Umbilical cord (tissue), 2 donors: Measurements from ENCODE around the gene RGMA. TPM values are rescaled to one million over a fixed set of nuclear protein-coding genes. Genes with fewer than 3 reads are reported as not detected.
A peak's percentile ranks its signal among the peaks of the same experiment; 100 is the strongest.

ENCODE experiments used
- DNase-seq: peaks from one replicate; pipeline ENCODE4 v3.0.0-alpha.2; 2015; ENCODE audit warnings: low spot score
- total RNA-seq: library from RNA; depleted of rRNA; stranded (reverse); fragments of >200 nt; gene quantifications from one replicate; pipeline ENCODE4 v1.2.3, GENCODE V29; 2014; ENCODE audit warnings: low replicate concordance; ENCODE audit not compliant: insufficient read depth

The RGMA gene
- total RNA-seq, 1 donor from 2014 or later: 0.48 TPM

DNA sequence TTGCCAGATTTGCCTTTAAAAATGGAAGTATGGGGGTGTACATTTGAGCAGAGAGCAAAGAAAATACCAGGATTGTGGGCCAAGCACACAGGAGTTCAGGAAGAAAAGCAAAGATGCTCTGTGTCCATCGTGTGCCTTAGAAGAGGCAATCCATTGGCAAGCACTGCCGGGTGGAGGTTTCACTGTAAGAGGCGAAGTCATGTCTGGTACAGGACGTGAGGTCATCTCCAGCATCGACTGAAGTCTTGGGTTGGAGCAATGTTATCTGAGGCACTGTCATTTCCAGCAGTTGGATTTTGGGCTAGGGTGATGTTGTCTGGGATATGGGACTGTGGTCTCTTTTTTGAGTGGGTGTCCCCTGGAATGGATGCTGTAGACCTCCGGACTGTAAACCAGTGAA is 4.8 kb upstream of the RGMA start:
- DNase-seq: no peak

DNA sequence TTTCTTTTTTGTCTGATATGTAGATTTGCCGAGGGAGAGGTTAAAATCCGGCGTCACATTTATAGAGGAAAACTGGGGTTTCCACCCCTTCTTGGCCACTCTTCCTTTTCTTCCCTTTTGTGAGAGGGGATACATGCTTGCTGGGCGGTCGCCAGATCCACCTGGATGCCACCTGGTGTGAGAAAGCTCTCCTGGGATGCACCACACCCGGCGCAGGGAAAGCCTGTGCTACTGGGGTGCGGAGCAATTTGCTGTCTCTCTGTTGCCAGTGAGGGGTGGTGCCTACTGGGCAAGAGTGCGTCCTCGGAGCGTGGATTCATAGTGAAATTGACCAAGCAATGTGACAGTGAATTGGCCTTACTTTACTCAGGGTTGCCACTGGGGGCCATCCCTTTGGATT is 2.5 kb upstream of the RGMA start:
- no peak for DNase-seq

DNA sequence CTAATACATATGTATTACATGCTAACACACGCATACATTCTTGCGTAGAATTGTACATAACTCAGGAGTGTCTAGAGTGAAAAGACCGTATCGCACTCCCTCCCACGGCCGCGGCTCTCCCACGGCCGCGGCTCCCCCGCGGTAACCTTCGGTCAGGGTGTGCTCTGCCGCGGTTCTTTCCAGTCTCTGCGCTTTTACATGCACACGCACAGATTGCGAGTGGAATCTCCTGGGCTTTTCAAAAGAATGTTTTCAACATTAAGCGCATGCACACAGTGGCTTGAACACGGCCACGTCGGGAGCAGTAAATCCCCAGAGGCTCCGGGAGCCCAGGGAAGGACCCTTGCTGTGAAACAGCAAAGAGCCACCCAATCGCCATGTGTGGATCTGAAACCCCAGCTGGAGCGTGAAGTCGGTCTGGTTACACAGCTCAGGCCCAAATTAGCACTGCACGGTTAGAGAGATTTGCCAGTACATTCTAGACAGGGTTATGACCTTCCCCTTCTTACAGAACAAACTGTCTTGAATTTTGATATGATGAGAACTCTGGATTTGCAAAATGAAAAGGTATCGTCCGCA is 805 bp upstream of the RGMA start:
- DNase-seq: no peak

DNA sequence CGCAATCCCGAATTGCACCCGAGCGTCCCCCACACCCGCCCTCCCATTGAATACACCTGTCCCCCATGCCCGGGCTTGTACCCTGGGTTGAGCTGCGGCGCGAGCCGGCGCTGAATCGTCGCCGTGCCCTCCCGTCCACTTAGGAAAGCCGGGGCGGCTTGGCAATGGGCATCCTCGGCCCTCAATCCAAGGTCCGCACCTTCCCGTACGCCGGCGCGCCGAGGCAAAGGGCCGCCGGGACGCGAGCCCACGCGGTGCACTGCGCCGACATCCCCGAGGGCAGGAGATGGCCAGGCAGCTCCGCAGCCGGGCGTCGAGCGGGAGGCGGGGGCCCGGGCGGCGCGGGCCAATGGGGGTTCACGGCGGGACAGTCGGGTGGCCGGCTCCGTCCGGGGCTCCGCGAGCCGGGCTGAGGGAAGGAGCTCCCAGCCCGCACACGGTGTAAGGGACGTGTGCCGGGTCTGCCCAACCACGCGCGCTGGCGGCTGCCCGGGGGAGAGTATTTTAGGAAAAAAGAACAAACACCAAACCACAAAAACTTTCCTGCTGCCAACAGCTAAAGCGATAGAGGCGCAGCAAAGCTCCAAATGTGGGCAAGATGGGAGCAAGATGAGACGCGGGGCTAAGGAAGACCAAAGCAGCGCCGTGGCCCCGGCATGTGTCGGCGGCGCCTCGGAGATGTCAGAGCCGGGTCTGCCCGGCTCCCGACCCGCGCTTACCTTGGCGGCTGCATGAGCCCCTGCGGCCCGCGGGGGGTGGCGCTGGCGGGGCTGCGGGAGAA is 621 bp downstream of the RGMA start:
- peak; percentile 20 for DNase-seq

DNA sequence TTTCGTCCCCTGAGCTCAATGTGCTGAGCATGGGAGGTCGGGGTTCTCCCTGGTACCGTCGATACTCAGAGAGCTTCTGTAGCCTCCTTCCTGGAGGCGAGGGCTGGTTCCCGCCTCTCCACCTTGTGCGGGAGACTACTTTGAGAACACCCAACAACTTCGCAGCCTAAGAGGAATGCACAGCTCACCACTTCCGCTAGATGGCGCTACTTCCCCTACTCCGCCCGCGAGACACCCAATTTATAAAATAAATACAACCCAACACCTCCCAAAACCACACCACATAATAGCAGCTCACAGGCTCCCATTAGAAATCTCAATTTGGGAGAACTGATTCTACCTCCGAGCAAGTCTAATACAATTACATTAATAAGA is 1.2 kb downstream of the RGMA start:
- DNase-seq: peak; percentile 71

DNA sequence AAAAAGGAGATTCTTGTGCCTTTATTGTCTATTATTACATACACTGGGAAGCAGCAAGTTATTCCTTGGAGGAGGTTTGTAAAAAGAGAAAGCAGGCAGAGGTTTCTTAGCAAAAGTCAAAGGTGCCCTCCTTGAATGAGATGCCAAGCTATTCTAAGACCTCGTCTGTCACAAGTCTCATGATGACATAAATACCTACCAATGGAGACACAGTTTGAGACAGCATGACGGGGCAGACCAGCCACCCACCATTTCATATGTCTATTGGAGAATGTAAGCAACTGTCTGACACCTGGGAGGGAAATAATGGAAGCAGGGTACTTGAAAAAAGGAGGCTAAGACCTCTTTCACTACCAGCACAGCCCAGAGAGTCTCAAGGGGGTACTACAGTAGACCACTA is 2.2 kb downstream of the RGMA start:
- DNase-seq: no peak

DNA sequence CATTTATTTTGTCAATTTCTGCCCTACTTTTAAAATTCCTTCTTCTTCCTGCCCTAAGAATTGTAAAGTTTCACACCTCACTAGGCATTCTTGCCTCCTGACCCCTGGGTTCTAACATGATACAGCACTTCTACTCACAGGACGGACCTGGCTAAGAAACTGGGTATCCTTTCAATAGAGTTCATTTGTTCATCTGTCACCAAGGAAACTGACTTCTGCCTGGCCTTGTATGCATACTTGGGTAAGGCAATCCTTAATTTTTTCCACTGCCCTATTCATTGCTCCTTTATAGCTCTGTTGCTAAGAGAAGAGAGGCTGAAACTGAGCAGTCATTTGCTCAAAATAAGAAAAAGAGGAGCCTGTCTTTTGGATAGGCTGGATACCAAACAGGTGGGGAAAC is 3.3 kb downstream of the RGMA start:
- DNase-seq: no peak

DNA sequence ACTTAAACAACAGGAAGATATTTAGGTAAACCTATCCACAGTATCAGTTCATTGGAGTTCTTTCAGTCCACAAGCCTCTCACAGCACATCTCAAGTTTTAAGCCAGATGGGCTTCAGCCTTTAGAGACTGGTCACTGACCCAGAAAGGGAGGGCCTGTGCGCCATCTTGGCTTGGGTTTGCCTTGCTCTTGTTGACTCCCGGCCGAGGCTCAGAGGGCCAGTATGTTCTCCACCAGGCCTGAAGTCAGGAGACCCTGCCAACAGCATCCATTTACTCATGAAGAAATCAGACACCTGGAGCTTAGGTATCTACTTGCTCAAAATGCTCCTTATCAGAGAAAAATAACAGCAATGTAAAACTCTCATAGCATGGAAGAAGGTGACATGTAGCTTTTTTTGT is 6.2 kb downstream of the RGMA start:
- DNase-seq: no peak

DNA sequence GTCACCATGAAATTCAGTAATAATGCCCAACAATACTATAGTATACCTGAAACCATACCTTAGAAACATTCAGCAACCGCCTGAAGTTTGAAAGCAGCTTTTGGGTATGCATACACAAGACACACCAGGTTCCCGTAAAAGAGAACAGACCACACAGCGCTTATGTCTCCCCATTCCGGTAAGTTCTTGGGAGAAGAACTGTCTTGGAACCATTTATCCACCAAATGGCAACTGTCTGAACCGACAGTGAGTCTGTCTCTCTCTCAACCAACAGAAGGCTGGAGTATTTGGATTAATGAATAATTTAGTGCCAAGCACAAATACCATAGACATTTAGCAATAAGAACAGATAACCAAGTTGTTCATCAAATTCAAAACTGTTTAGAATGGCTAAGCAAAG is 7.6 kb downstream of the RGMA start:
- no peak for DNase-seq

DNA sequence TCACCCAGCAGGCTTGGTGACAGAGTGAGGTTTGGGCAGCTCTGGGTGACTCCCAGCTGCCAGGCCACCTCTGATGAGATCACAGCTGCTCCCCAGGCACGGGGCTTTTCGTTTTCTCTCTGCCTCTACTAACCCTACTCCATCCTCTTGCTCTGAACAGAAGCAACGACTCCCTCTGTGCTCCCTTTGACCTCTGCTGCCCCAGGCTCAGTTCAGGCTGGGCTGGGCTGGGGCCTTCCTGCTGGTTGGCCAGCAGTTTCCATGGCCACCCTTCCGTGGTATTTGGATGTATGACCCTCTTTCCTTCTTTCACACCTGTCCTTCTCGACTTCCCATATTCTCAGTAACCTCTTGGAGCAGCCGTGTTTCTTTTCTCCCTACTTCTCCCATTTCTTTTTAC is 8.6 kb downstream of the RGMA start:
- DNase-seq: no peak

DNA sequence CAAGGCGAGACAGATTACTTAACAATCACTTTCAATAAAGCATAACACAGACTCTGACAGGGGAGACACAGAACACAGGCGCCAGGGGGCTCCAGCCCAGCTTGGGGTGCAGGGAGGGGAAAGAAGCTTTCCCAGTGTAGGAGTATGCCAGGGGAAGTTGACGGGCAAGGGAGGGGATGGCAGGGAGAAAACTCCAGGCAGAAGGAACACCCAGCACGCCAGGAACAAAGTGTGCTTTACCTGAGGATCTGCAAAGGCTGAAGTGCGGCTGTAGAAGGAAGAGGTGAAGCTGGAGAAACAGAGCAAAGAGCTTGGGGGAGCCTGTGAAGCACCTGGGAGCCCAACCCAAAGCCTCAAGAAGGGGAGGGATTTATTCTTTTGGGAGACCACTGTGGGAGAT is 12.1 kb downstream of the RGMA start:
- DNase-seq: no peak

DNA sequence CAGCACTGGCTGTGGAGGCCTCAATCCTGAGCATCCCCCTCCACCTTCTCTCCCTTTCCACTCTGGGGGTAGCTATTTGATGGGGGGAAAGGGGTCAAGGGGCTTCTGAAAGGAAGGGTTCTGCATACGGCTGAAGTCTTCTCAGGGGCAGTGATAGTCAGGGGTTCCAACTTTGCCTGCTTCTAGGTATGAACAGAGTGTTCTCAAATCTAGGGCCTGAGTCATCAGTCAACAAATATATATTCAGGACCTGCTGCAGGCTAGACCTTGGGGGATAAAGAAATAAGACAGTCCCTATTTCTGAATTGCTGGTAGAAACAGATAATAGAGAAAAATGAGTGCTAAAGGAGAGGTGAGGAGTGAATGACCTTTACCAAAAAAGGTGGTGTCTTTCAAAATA is 12.8 kb downstream of the RGMA start:
- DNase-seq: no peak

DNA sequence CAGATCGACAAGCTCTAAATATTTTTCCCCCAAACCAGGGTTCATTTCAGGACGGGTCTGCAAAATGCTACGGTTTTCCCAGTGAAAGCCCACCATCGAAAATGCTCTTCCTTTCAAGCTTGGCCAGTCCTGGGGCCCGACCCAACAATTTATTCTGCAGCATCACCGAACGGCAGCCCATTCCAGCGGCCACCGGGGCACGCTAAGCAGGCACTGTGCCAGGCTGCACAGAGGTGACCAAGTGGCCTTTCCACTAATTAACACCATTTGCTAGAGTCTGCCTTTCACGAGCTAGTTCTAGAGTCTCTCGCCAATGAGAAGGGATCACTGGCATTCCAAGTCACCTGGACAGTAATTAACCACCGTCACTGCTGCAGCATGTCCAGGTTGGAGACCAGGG is 14.4 kb downstream of the RGMA start:
- no peak for DNase-seq

DNA sequence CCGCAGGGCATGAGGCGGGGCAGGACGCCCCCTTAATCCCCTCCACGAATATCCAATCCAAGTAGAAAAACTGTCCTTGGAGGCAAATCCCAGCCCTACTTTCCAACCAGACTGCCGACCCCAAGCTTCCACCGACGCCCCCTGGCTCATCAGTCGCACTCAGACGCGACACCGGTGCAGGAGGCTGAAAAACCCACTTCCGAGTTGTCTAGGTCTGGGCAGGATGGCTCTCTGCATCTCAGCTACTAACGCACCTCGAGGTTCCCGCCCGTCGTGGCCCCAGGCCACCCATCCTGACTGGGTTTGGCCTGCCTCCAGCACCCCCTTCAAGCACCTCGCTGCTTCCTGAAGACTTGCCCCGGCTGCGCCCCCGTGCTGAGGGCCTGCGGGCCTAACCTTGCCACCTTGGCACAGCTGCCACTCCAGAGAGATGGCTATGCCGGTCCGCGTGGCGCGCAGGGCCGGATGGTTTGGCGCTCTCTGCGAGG is 15.5 kb downstream of the RGMA start:
- DNase-seq: peak; percentile 5

DNA sequence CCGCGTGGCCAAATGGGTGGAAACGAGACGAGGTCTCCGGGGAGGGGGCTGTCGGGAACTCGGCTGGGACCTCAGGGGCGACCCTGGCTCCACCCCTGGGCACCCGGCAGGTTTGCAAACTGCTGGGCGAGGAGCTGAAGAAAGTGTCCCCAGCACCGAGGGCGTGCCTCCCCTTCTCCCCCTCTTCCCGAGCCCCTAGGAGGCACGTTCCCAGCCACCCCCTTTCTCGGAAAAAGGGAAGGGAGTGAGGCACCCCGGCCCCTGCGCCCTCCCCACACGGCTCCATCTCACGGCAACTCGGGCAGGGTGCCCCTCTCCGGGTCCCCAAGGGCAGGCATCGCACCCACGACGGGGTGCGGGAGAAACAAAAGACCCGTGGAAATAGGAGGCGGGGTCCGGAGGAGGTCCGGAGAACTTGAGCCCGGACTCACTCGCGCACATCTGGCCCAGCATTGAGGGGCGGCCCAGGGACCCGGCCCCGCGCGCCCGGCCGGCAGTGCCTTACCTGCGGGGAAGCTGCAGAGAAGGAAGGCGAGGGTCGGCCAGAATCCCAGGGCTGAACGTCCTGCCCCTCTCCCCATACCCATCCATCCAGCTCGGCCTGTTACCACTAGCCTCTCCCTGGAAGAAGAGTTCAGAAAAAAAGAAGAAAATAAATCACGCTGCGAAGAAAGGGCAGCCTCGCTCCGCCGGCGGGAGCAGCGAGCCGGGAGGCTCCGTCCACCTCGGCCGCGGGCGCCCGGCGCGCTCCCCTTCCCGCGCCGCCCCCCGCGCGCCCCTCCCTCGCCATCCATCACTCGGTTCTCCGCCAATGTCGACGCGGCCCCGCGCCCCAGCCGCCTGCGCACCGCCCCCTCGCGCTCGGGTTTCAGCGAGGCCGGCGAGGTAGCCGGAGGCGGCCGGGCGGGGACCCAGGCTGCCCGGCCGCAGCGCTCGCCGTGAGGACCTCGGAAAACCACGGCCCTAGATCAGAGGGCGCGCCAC is 16.3 kb downstream of the RGMA start:
- peak; percentile 86 for DNase-seq

DNA sequence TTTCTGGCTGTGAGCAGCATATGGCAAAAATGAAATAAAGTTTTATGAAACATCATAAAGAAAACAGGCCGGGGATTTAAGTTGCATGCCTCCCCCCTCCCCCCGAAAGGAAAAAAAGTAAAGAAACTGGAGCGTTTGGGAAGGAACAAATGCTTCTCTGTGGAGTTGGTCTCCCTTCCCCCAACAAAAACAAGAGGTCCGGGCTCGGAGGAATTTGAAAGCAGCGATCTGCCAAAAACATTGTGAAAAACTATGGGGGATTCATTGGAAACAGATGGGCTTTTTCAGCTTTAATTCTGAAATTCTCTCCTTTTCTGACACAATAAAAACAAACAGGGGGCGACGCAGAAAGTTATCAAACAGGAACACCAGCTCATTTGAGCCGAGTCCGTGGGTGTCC is 17.0 kb downstream of the RGMA start:
- DNase-seq: peak; percentile 52

DNA sequence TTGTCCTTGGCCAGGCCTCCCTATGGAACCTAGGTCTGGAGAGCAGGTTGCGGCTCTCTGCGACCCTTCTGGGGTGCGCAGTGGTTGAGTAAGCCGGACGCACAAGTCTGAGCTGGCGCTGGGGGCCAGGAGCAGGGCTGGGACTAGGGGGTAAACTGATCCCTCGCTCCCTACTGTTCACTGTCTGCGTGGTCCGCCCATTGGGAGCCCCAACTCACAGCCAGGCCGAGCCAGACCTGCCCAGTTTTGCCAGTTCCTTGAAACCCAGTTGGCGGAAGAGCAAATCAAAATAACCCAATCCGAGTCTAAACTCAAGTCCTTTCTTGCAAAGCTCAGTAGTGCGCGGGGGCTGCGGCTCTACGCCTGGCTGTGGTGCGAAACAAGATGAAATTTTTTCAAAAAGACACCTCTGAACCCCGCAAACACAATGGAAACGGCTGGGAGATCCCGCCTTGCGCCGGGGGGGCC is 17.5 kb downstream of the RGMA start:
- peak; percentile 11 for DNase-seq

DNA sequence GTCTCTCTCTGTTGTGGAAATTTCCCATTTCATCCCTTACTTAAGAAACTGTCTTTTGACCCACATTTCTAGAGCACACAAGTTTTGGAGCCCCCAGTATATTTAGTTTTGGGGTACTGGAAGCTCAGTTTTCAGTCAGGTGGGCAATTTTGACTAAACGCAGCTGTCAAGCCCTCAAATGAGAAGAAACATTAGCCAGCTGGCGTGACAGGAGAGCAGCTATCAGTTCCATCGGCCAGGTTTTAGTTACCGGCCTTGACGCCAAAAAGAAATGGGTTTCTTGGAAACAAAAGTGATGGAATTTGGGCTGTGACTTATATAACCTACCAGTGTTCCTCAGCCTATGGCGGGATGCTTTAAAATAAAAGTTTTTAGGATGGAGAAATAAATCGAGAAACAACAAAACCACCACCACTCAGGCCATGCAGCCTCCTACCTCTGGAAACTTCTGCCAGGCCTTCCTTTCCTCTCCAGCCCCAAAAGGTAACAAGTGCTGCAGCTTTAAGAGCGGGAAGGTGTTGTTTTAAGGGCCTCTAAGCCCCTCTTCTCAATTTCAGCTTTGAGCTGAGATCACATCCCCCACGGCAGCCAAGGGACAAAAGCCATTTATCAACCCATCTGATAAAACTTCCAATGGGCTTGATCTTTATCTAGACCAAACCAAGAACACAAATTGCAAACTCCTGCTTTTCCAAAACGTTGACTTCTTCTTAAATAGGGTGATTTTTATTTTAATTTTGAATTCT is 18.3 kb downstream of the RGMA start:
- no peak for DNase-seq

DNA sequence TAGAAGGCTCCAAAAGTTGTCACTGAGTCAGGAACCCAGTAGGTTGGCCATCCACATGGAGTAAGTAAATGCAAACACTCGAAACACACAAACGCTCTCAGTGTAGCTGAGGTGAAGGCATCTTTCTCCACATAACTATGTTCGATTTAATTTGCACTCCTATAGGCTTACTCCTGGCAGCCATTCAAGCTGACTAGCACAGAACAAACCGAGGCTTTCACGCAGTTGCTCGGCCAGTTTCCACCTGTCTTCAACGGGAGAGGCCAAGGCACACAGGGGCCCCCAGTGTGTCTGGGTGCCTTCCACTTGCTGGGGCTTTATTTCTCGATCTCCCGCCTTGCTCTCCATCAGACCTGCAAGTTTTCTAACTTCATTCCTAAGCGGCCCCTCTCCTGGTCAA is 18.9 kb downstream of the RGMA start:
- no peak for DNase-seq

DNA sequence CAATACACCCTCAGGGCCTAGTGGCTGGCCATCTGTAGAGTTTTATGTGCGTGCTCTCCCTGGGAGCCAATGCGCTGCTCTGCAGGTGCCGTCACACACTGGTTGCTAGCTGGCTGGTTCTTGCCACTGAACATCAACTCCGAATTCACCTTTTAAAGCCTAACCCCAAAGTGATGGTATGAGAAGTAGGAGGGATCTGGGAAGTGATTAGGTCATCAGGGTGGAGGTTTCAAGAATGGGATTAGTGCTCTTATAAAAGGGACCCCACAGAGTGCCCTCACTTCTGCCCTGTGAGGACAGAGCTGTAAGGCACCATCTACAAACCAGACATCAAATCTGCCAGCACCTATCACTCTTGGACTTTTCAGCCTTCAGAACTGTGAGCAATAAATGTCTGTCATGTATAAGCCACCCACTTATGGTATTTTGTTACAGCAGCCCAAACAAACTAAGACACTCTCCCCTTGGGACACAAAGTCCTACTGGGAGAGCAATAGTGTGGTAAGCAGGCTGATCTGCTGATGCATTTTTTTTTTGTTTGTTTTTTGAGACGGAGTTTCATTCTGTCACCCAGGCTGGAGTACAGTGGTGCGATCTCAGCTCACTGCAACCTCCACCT is 20.3 kb downstream of the RGMA start:
- DNase-seq: no peak

DNA sequence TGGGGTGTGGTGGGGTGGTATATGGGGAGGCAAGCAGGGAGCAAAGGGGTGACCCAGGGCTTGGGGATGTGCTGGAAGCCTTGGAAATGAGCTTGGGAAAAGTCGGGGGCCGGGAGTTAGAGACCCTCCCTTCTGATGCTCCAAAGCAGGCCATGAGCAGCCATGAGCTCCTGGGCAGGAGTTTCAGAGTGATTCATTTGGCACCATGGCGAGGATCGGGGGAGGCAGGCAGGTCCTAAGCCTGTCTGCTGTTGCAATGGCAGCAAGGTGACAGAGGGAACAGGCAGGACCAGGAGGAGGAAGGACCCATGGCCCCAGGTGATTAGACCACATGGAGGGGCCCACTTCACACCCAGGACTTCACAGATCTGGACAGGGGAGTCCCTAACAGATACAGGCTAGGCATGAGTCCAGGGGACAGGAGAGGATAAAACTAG is 21.3 kb downstream of the RGMA start:
- no peak for DNase-seq
